Astrocyte (in vitro differentiated cells and primary cell): ENCODE data around the gene ADAM11. TPM values are rescaled to one million over a fixed set of nuclear protein-coding genes. Genes with fewer than 3 reads are reported as not detected.

ENCODE experiments used
- DNase-seq: peaks from one replicate; pipeline ENCODE4 v3.0.0-alpha.2; 2010; ENCODE audit warnings: low read depth
- FAIRE-seq: peaks from 2 replicates; lab custom pipeline; 2011; peaks lifted over from hg19 to GRCh38; lab: Jason Lieb, UNC
- H2AFZ ChIP-seq: 2 replicates; pipeline ENCODE4 v1.6.0; 2012; ENCODE audit warnings: low read depth, low read length, inconsistent platforms
- H3K27ac ChIP-seq: 2 replicates; pipeline ENCODE4 v1.5.1; 2011; ENCODE audit warnings: low read depth, low read length, inconsistent platforms
- H3K27me3 ChIP-seq: 2 replicates; pipeline ENCODE4 v1.6.0; 2011; ENCODE audit warnings: low read length, inconsistent platforms; ENCODE audit not compliant: insufficient read depth
- H3K36me3 ChIP-seq: 2 replicates; pipeline ENCODE4 v1.5.1; 2011; ENCODE audit warnings: low read length, inconsistent platforms; ENCODE audit not compliant: insufficient read depth
- H3K4me1 ChIP-seq: 2 replicates; pipeline ENCODE4 v1.5.1; 2011; ENCODE audit warnings: low read length, inconsistent platforms; ENCODE audit not compliant: insufficient read depth
- H3K4me2 ChIP-seq: 2 replicates; pipeline ENCODE4 v1.6.0; 2012; ENCODE audit warnings: low read length, inconsistent platforms
- H3K4me3 ChIP-seq: 2 replicates; pipeline ENCODE4 v1.5.1; 2011; ENCODE audit warnings: low read depth, mild to moderate bottlenecking, low read length, inconsistent platforms; ENCODE audit not compliant: insufficient read depth
- H3K79me2 ChIP-seq: 2 replicates; pipeline ENCODE4 v1.6.0; 2012; ENCODE audit warnings: mild to moderate bottlenecking, low read length, inconsistent platforms; ENCODE audit not compliant: insufficient read depth
- H3K9ac ChIP-seq: 2 replicates; pipeline ENCODE4 v1.6.0; 2012; ENCODE audit warnings: mild to moderate bottlenecking, low read length, inconsistent platforms
- H3K9me3 ChIP-seq: 2 replicates; pipeline ENCODE4 v1.5.1; 2012; ENCODE audit warnings: low read depth, mild to moderate bottlenecking, low read length, inconsistent platforms; ENCODE audit not compliant: insufficient read depth
- H4K20me1 ChIP-seq: 2 replicates; pipeline ENCODE4 v1.6.0; 2012; ENCODE audit warnings: low read length, inconsistent platforms; ENCODE audit not compliant: insufficient read depth
- H3K27ac Mint-ChIP-seq: one replicate; pipeline ENCODE4 v1.8.0; 2021; ENCODE audit warnings: mild to moderate bottlenecking, mixed read lengths; ENCODE audit not compliant: unreplicated experiment
- H3K27me3 Mint-ChIP-seq: one replicate; pipeline ENCODE4 v1.8.0; 2021; ENCODE audit warnings: low read depth, mixed read lengths; ENCODE audit not compliant: unreplicated experiment
- H3K36me3 Mint-ChIP-seq: one replicate; pipeline ENCODE4 v1.8.0; 2021; ENCODE audit warnings: low read depth, mixed read lengths; ENCODE audit not compliant: unreplicated experiment
- H3K4me1 Mint-ChIP-seq: one replicate; pipeline ENCODE4 v1.8.0; 2021; ENCODE audit warnings: low read depth, mixed read lengths; ENCODE audit not compliant: unreplicated experiment
- H3K4me3 Mint-ChIP-seq: one replicate; pipeline ENCODE4 v1.8.0; 2021; ENCODE audit warnings: mild to moderate bottlenecking, moderate library complexity, mixed read lengths; ENCODE audit not compliant: unreplicated experiment
- H3K9me3 Mint-ChIP-seq: one replicate; pipeline ENCODE4 v1.8.0; 2021; ENCODE audit warnings: mild to moderate bottlenecking, mixed read lengths; ENCODE audit not compliant: unreplicated experiment
- EZH2 ChIP-seq: IDR thresholded peaks from 2 replicates; pipeline ENCODE4 v1.6.1; 2012; ENCODE audit warnings: mild to moderate bottlenecking, low read length, inconsistent platforms; ENCODE audit not compliant: insufficient read depth
- total RNA-seq: library from RNA; stranded (reverse); gene quantifications from 2 replicates; pipeline ENCODE4 v1.2.1, GENCODE V29; 2021
- TF ChIP-seq, protein P1 (sequence below): IDR thresholded peaks from 2 replicates; pipeline ENCODE4 v1.5.1; 2011; ENCODE audit warnings: low read depth, mild to moderate bottlenecking, inconsistent platforms, low read length, moderate library complexity; ENCODE audit not compliant: insufficient read depth

Gene ADAM11
- total RNA-seq, 1 donor from 2014 or later: 0.43 TPM

DNA sequence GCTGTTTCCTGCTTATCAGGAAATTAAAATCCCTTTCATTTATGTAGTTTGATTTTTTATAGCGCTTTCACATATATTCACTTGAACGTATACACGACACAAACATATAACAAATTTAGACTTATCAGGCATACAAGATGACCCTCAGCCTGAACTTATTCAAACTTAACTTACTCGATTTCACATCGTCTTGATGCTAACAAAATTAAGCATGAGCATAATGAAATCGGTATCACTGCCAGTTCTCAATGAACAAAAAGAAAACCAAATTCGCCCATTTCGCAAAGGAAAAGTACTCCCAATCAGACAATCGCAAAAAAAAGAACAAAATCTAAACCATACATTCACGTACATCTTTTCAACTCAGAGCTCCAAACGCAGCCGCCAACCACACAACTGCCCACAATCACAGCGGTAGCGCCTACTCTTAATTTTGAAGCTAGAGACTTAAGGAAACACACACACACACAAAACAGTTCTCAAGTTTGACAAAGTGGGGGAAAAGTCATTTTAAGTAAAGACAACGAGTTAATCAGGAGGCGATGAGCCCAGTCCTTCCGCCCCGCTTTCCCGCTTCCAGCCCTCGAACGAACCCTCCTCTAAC lies 70.2 kb downstream of the ADAM11 start:
- peaks cover 17% of the 10 kb centered on the region for H4K20me1 ChIP-seq
- no peak for TF ChIP-seq EZH2
- TF ChIP-seq, protein P1, sequence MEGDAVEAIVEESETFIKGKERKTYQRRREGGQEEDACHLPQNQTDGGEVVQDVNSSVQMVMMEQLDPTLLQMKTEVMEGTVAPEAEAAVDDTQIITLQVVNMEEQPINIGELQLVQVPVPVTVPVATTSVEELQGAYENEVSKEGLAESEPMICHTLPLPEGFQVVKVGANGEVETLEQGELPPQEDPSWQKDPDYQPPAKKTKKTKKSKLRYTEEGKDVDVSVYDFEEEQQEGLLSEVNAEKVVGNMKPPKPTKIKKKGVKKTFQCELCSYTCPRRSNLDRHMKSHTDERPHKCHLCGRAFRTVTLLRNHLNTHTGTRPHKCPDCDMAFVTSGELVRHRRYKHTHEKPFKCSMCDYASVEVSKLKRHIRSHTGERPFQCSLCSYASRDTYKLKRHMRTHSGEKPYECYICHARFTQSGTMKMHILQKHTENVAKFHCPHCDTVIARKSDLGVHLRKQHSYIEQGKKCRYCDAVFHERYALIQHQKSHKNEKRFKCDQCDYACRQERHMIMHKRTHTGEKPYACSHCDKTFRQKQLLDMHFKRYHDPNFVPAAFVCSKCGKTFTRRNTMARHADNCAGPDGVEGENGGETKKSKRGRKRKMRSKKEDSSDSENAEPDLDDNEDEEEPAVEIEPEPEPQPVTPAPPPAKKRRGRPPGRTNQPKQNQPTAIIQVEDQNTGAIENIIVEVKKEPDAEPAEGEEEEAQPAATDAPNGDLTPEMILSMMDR: no peak
- H3K4me2 ChIP-seq: peak overlapping the region; percentile 90
- peak overlapping the region; percentile 84 for H3K27ac ChIP-seq
- H3K9me3 ChIP-seq: no peaks in the 10 kb centered on the region
- peak overlapping the region; percentile 97 for H3K4me3 ChIP-seq
- Mint-ChIP-seq H3K27me3 (peaks cover 3% of the 10 kb centered on the region), H3K4me3 (peak overlapping the region; percentile 99), H3K4me1 (peaks cover 7% of the 10 kb centered on the region), H3K27ac (peak overlapping the region; percentile 92), H3K9me3 (no peaks in the 10 kb centered on the region), H3K36me3 (no peaks in the 10 kb centered on the region)
- peaks cover 58% of the 10 kb centered on the region for H3K79me2 ChIP-seq
- peaks cover 8% of the 10 kb centered on the region for H3K4me1 ChIP-seq
- DNase-seq: no peak
- peak overlapping the region; percentile 57 for H2AFZ ChIP-seq
- no peak for FAIRE-seq
- H3K27me3 ChIP-seq: no peaks in the 10 kb centered on the region
- peak overlapping the region; percentile 94 for H3K9ac ChIP-seq
- H3K36me3 ChIP-seq: no peaks in the 10 kb centered on the region

DNA sequence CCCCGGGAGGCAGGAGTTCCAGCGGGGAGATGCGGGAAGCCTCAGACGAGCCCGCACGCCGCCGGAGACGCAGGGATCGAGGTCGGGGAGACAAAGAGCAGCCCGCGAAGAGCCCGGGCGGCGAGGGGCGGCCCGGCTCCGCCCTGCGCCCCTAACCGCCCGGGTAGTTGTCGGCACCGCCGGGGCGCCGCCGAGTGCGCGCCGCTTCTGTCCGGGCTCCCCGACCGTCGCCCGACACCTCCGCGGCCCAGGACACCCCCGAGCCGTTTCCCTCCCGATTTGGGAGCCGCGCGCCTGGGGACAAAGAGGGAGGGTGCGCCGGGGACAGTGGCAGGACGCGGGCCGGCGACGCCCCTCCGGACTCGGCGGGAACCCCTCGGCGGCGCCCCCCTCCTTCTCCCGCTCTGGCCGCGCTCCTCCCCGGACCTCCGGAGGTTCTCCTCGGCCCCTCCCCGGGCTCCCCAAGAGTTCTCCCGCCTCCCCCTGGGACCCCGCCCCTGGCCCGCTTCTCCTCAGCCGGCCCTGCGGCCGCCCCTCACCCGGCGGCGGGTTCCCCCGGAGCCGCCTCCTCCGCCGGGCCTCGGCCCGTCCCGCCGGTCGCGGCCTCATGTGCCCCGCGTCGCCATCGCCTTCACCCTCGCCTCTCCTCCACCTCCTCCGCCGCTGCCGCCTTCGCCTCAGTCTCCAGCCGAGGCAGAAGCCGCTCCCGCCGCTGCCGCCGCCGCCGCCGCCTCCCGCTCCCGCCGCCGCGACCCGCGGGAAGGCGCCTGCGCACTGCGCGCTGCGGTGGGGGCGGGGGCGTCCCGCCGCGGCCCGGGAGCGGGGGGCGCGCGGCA lies 71.0 kb downstream of the ADAM11 start, which contains the start of gene GJC1:
GJC1 (minus strand) TSS at position 765 of the 836 bp plus-strand sequence. CDS start 24,470 bp downstream, outside the sequence.
- peak within 1 kb of the TSS; percentile 94 for H3K9ac ChIP-seq
- H2AFZ ChIP-seq: peak within 1 kb of the TSS; percentile 93
- H3K79me2 ChIP-seq: peaks cover 51% of the 10 kb centered on the region
- no peaks in the 10 kb centered on the region for H3K9me3 ChIP-seq
- H3K27me3 ChIP-seq: no peaks in the 10 kb centered on the region
- no peaks in the 10 kb centered on the region for H3K36me3 ChIP-seq
- peaks cover 3% of the 10 kb centered on the region for H3K27me3 Mint-ChIP-seq
- TF ChIP-seq, protein P1: no peak
- H3K4me2 ChIP-seq: peak within 1 kb of the TSS; percentile 90
- no peaks in the 10 kb centered on the region for H3K9me3 Mint-ChIP-seq
- FAIRE-seq (no peak), DNase-seq (no peak)
- peak within 1 kb of the TSS; percentile 99 for H3K4me3 Mint-ChIP-seq
- peaks cover 17% of the 10 kb centered on the region for H4K20me1 ChIP-seq
- peak within 1 kb of the TSS; percentile 97 for H3K4me3 ChIP-seq
- peaks cover 8% of the 10 kb centered on the region for H3K4me1 ChIP-seq
- H3K27ac ChIP-seq: peak within 1 kb of the TSS; percentile 84
- peak within 1 kb of the TSS; percentile 92 for H3K27ac Mint-ChIP-seq
- peaks cover 7% of the 10 kb centered on the region for H3K4me1 Mint-ChIP-seq
- H3K36me3 Mint-ChIP-seq: no peaks in the 10 kb centered on the region
